ENCODE measurements around the gene PLA2G2A. TPM values are rescaled to one million over a fixed set of nuclear protein-coding genes. Genes with fewer than 3 reads are reported as not detected.
"Not testable (repeated sequence)": the region's sequence is repeated elsewhere in the genome, so short reads cannot be mapped to it uniquely, and the experiment has no call there.

Gene PLA2G2A, protein sequence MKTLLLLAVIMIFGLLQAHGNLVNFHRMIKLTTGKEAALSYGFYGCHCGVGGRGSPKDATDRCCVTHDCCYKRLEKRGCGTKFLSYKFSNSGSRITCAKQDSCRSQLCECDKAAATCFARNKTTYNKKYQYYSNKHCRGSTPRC
- polyA plus RNA-seq (2013, experiment 1 of 2; ENCODE audit: insufficient read length), result not detected
- polyA plus RNA-seq (2013, experiment 2 of 2; ENCODE audit: insufficient read length), result not detected

GRCh38 chr1:19979494-19979977 is at the start of gene PLA2G2A:
Gene PLA2G2A (minus strand): TSS chr1:19979618. CDS start chr1:19978773, 845 bp downstream.
- DNase-seq, result no peak

DNA sequence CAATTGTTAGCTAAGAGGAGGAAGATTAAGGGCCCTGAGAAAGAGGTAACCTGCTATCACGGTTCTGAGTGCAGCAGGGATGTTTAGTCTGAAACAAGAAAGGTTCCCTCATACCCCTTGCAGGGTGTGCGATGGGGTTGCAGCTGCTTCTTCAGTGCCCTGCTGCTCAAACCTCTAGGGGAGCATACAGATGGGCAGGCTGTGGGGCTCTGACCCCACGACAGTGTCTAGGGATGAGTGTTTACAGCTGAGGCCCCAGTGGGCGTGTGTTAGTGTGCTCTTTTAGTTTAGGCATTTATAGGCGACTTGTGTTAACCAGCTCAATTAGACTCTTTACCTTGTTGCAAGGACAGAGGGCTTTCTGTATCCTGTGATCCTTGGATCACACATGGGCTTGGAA is 49.3 kb upstream of the PLA2G2A start:
- no peak for DNase-seq

DNA sequence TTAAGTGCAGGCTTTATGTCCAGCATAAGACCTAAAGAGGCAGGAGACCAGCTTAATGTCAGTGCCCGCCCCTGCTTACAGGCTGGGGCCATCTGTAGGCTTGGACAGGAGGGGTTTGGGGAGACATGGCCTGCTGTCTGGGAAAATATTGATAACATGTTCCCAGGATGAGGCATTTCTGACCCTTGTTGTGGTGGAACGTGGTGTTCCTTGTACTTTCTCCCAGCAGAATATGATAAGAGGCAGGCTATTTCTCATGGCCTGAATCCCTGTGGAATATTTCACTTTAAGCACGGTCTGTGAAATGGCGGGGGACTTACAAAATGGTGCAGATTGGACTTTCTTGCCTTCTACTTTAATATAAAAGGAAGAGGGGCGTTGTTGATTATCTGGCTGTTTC is 48.7 kb upstream of the PLA2G2A start:
- DNase-seq, result no peak

GRCh38 chr1:20017741-20018140 is 38.3 kb upstream of the PLA2G2A start:
- DNase-seq, result no peak

GRCh38 chr1:20014153-20014552 is 34.7 kb upstream of the PLA2G2A start:
- DNase-seq, result no peak

GRCh38 chr1:20010016-20010415 is 30.6 kb upstream of the PLA2G2A start:
- DNase-seq, result no peak

- no peak for DNase-seq
Measured at GRCh38 chr1:20009212-20009611, 29.8 kb upstream of the PLA2G2A start.

- peak; percentile 2 for DNase-seq
Measured at GRCh38 chr1:20008391-20008841, 29.0 kb upstream of the PLA2G2A start.

GRCh38 chr1:19998823-19999222 is 19.4 kb upstream of the PLA2G2A start:
- not testable (repeated sequence) for DNase-seq

DNA sequence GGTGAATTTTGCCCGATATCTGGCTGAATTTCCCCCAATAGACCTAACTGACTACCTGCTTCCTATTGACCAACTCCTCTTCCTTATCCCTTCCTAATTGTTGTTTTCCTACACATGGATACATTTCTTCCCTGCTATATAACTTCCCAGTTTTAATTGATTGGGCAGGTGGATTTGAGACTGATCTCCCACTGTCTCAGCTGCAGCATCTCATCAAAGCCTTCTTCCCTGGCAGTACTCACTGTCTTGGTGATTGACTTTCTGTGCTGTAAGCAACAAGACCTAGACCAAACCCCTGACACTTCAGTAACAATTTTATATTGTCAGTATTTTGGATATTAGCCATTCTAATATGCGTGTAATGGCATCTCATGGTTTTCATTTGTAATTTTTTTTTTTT is 11.3 kb upstream of the PLA2G2A start:
- DNase-seq, result no peak

DNA sequence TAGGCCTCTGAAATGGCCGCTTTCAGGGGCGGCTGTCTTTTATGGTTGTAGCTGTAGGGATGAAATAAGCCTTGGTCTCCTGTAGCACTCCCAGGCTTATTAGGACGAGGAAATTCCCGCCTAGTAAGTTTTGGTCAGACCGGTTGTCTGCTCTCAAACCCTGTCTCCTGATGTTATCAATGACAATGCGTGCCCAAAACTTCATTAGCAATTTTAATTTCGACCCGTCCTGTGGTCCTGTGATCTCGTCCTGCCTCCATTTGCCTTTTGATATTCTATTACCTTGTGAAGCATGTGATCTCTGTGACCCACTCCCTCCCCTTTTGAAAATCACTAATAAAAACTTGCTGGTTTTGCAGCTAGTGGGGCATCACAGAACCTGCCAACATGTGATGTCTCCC is 10.8 kb upstream of the PLA2G2A start:
- not testable (repeated sequence) for DNase-seq

- no peak for DNase-seq
Measured at GRCh38 chr1:19988267-19989006, 9.0 kb upstream of the PLA2G2A start.

DNA sequence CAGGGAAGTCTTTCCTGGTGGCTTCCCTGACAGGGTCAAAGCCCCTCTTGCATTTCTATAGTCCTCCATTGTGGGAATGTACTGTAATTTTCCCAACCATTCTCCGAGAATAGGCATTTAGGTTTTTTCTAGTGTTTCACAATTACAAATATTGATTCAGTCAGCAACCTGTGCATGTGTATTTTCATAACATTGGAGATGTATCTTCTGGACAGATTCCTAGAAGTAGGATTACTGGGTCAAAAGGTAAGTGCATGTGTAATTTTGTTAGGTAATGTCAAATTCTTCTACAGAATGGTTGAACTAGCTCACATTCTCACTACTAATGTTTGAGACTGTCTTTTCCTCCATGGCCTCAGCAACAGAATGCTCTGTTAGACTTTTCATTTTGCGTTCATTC is 8.3 kb upstream of the PLA2G2A start:
- DNase-seq, result no peak

DNA sequence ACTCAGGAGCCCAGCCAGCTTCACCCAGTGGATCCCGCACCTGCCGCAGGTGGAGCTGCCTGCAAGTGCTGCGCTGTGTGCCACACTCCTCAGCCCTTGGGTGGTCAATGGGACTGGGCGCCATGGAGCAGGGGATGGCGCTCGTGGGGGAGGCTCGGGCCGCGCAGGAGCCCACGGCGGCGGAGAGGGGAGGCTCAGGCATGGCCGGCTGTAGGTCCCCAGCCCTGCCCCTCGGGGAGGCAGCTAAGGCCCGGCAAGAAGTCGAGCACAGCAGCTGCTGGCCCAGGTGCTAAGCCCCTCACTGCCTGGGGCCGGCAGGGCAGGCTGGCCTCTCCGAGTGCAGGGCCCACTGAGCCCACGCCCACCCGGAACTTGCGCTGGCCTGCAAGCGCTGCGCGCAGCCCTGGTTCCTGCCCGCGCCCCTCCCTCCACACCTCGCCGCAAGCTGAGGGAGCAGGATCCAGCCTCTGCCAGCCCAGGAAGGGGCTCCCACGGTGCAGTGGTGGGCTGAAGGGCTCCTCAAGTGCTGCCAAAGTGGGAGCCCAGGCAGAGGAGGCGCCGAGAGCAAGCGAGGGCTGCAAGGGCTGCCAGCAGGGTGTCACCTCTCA is 5.1 kb upstream of the PLA2G2A start:
- DNase-seq, result not testable (repeated sequence)

- DNase-seq, result no peak
Measured at GRCh38 chr1:19981507-19982312, 2.3 kb upstream of the PLA2G2A start.

DNA sequence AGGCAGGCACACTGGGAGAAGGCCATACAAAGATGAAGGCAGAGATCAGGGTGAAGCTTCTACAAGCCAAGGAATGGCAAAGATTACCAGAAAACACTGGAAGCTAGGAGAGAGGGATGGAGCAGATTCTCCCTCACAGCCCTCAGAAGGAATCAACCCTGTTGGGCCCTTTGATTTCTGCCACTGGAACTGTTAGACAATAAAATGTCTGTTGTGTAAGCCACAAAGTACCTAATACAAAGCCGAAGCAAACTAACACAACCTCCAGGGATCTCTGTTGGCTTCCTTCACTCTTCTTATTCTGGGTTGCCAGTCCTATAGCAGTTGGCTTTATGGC is 1.7 kb upstream of the PLA2G2A start:
- DNase-seq, result no peak

DNA sequence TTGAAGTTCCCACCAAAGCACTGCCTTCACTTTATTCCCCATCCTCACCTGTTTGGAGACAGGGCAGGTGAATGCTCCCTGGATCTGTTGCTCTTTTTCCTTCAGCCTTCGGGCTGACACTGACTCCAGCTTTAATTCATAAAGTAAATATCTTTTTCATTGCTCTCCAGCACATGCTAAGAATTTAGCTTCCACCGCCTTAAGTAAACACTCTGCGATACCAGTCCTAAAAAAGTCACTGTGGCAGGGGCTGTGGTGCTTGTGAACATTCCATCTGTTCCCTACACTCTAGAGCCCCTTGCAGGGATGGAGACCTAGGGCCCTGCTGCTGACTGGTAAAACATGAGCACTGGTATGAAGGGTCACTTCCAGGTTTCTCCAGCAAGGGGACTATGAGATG is 896 bp upstream of the PLA2G2A start:
- DNase-seq, result no peak

GRCh38 chr1:19978143-19978542 is 1.3 kb downstream of the PLA2G2A start:
- no peak for DNase-seq

DNA sequence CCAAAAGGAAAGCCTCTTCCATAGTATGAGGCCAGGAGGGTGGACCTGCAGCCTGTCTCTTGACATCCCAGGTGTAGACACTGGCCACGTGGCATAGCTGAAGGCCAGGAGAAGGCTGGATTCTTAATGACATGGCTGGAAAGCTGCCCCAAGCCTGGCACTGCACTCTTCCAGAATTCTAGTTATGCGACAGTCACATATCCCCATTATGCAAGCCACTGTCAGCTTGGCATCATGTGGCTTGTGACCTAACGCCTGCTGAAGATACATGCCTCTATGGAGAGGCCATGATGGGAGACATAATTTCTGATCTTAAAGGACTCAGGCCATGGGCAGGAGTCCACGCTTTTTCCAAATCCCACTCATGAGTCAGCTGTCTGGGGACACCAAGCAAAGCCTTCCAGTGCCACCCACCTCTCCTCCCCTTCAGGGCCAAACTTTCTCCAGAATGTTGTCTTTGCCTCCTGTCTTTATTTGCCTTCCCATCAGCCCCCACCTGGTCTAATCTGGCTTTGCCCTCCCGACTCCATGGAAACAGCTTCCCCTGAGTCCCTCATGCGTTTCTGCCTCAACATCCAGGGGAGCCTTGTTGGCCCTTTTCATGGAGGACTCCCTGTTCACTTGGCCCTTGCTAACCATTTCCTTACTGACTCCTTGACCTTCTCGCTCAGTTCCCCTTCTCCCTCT is 3.0 kb downstream of the PLA2G2A start:
- DNase-seq, result no peak

- DNase-seq, result no peak
Measured at GRCh38 chr1:19975423-19976193, 3.8 kb downstream of the PLA2G2A start.

DNA sequence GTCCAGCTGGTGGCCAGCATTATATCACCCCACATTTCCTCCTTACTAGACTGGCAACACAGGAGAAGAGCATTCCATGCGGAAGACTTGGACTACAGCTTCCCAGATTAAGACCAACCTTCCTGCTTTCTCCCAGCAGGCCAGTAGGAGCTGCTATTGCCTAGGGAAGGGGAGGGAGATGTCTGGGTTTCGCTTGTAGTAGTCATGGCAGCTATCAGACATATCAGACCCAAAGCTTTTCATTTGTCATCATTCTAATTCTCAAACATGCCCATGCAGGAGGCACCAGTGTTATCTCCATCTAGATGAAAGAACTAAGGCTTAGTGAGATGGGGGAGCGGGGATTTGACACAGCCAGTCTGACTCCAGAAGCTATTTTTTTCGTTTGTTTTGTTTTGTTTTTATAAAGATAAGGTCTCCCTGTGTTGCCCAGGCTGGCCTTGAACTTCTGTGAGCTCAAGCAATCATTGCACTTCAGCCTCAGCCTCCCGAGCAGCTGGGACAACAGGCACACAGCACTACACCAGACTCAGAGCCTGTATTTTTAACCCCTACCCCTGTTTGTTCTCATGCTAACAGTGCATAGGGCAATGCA is 4.5 kb downstream of the PLA2G2A start:
- DNase-seq, result peak; percentile 46

All from fibroblast of skin of back (primary cell).